Spleen (tissue), 11 donors: ENCODE data around the gene PDCD11. TPM values are rescaled to one million over a fixed set of nuclear protein-coding genes. Genes with fewer than 3 reads are reported as not detected.
A peak's percentile ranks its signal among the peaks of the same experiment; 100 is the strongest.

Source experiments
- DNase-seq: peaks from one replicate; pipeline ENCODE4 v3.0.0-alpha.2; 2020
- H3K27ac ChIP-seq, 8 donors: fragments of 200-600 bp; sonication (generic) in 7 of 8; 1 replicate in 4 of 8; 2 replicates in 4 of 8; pipeline versions ENCODE4 v1.5.0 to v1.8.0; 2016 to 2021; ENCODE audit warnings: inconsistent platforms in 4 of 8, mild to moderate bottlenecking in 4 of 8, moderate library complexity in 1 of 8
- H3K27me3 ChIP-seq, 7 donors: fragments of 200-600 bp; sonication (generic) in 6 of 7; replicated peaks in 1 of 7; 1 replicate in 4 of 7; 2 replicates in 3 of 7; pipeline versions ENCODE4 v1.5.0 to v1.8.0; 2016 to 2021; ENCODE audit warnings: inconsistent platforms in 3 of 7, mild to moderate bottlenecking in 1 of 7
- H3K36me3 ChIP-seq, 6 donors: fragments of 200-600 bp; sonication (generic) in 5 of 6; 1 replicate in 4 of 6; 2 replicates in 2 of 6; pipeline versions ENCODE4 v1.5.0 to v1.8.0; 2016 to 2021; ENCODE audit warnings: inconsistent platforms in 2 of 6
- H3K4me1 ChIP-seq, 6 donors: fragments of 200-600 bp; sonication (generic) in 5 of 6; 1 replicate in 3 of 6; 2 replicates in 3 of 6; pipeline versions ENCODE4 v1.5.0 to v1.8.0; 2016 to 2021; ENCODE audit warnings: inconsistent platforms in 3 of 6
- H3K4me3 ChIP-seq, 8 donors: fragments of 200-600 bp; sonication (generic) in 7 of 8; 1 replicate in 4 of 8; 2 replicates in 4 of 8; pipeline versions ENCODE4 v1.5.0 to v1.8.0; 2016 to 2021; ENCODE audit warnings: inconsistent platforms in 4 of 8, mild to moderate bottlenecking in 4 of 8, moderate library complexity in 2 of 8
- H3K9me3 ChIP-seq, 8 donors: fragments of 200-600 bp; sonication (generic) in 7 of 8; 1 replicate in 4 of 8; 2 replicates in 4 of 8; pipeline versions ENCODE4 v1.5.0 to v1.8.0; 2016 to 2021; ENCODE audit warnings: inconsistent platforms in 4 of 8
- POLR2A ChIP-seq, 3 donors: fragments of 450-650 bp; IDR thresholded peaks; one replicate each; pipeline ENCODE4 v1.5.1; 2017; ENCODE audit warnings: antibody characterized with exemption in 3 of 3, mild to moderate bottlenecking in 1 of 3
- POLR2AphosphoS5 ChIP-seq, 3 donors: sonication (generic); formaldehyde crosslinking; IDR thresholded peaks; one replicate each; pipeline ENCODE4 v1.5.1; 2017; ENCODE audit warnings: antibody characterized with exemption in 3 of 3
- WGBS, 5 donors: extraction: QIAGEN DNeasy Blood & Tissue Kit in 3 of 5; methylation state at CpG; one replicate each; pipeline versions ENCODE4 v1.1.5 to v1.1.7; 2013 to 2018; 5-methylcytosine and 5-hydroxymethylcytosine counted together
- intact Hi-C: fragments of 100-400 bp; cut with DNase I; formaldehyde crosslinking; loops from one replicate; pipeline ENCODE4 v1.15.0; 2023; ENCODE audit warnings: low total_unique reads
- polyA plus RNA-seq, 3 donors: library from polyadenylated mRNA; stranded (reverse); fragments of 200-250 nt; gene quantifications; one replicate each; pipeline ENCODE4 v1.2.1, GENCODE V29; 2013
- total RNA-seq, 7 donors: library from RNA; depleted of rRNA in 3 of 7; stranded (reverse); fragments of >200 nt in 3 of 7; fragmentation: NEBNext Ultra II Directional in 4 of 7; extraction: Animal tissue kit (Norgen Biotek cat#: 25700) in 4 of 7; gene quantifications; one replicate each; pipeline versions ENCODE4 v1.1.0 to v1.2.1, GENCODE V29; 2016 to 2021
- TF ChIP-seq, protein P1 (sequence below), 11 experiments: fragments of 200-600 bp in 7 of 11; fragments of 450-650 bp in 4 of 11; sonication (generic) in 4 of 11; IDR thresholded peaks in 8 of 11; conservative IDR thresholded peaks in 3 of 11; 1 replicate in 7 of 11; 2 replicates in 4 of 11; pipeline versions ENCODE4 v1.4.0 to v1.8.0; 2016 to 2021; ENCODE audit warnings: antibody characterized with exemption in 11 of 11, inconsistent platforms in 4 of 11, mild to moderate bottlenecking in 1 of 11
- donor health status: healthy with polysubstance abuse.
- donor health status: DM: no; HTN: no; CAD: no; lungs with moderate emphysema.
- donor health status: DM: no; HTN: no; CAD: no.
- donor health status: Bipolar disorder and iron deficiency.
- donor health status: healthy.
- donor health status: DM: no; HTN: no; CAD: no.
- donor health status: DM: yes; HTN: yes; CAD: no.

PDCD11 gene
- total and polyA plus RNA-seq, 10 donors: 13.9 to 41.9 (median 22.7) TPM

DNA sequence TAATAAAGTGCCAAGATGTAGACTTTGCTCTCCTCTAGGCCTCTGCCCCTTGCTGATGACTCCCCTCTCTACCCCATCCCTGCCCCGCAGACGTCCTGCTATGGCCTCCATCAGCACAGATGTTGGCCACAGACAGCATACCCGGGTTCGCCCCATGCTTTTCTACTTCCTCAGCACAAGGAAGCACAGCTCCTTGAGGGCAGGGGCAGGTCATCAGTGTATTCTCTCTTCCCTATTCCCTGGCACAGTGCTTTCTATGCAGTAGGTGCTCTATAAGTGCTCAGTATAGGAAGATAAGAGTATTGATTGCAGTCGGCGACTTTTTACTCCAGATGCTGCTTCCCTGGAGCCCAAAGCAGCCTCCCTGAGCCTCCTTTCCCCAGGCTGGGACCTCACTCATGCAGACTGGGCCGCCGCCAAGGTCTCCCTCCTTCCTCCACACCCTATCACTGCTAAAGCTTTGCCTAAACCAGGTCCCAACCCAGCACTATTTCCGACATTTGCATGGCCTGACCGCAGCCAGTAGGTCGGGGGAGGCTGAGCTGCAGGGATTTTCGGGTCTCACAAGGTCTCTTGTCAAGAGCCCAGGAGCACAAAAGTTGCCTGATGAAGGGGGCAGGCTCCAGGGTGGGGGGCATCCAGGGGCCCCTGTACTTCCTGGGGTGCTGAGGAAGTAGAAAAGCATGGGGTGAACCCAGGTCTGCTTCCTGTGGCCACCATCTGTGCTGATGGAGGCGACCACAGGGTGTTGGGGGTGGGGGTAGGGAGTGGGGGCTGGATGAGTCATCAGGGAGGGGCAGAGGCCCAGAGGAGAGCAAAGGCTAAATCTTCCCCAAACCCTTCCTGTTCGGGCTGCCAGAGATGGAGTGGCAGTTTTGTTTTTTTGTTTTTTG lies 74.6 kb downstream of the PDCD11 start:
- Histone ChIP-seq H3K4me1 (peaks cover 16 to 64% (median 46%) of the 10 kb centered on the region in 6 donors), H3K4me3 (peak overlapping the region in 1 of 8 donors; percentile 49), H3K9me3 (no peaks in the 10 kb centered on the region), H3K27ac (peak overlapping the region; percentile 32 to 90 (median 73)), H3K27me3 (no peaks in the 10 kb centered on the region), H3K36me3 (no peaks in the 10 kb centered on the region)
- 16 to 48% (median 30%) methylated on average over 13 to 14 of the region's 14 CpGs for WGBS, 5 donors
- DNase-seq: peak; percentile 90
- intact Hi-C loops: no loop called here
- TF ChIP-seq POLR2AphosphoS5 (IDR thresholded peaks at IDR 0.05) (peak; percentile 12 to 68 (median 53)), POLR2A (IDR thresholded peaks at IDR 0.05) (no peak)
- TF ChIP-seq, protein P1, sequence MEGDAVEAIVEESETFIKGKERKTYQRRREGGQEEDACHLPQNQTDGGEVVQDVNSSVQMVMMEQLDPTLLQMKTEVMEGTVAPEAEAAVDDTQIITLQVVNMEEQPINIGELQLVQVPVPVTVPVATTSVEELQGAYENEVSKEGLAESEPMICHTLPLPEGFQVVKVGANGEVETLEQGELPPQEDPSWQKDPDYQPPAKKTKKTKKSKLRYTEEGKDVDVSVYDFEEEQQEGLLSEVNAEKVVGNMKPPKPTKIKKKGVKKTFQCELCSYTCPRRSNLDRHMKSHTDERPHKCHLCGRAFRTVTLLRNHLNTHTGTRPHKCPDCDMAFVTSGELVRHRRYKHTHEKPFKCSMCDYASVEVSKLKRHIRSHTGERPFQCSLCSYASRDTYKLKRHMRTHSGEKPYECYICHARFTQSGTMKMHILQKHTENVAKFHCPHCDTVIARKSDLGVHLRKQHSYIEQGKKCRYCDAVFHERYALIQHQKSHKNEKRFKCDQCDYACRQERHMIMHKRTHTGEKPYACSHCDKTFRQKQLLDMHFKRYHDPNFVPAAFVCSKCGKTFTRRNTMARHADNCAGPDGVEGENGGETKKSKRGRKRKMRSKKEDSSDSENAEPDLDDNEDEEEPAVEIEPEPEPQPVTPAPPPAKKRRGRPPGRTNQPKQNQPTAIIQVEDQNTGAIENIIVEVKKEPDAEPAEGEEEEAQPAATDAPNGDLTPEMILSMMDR (IDR thresholded peaks at IDR 0.05 in 8 of 11, conservative IDR thresholded peaks at IDR 0.05 in 3 of 11): no peak

DNA sequence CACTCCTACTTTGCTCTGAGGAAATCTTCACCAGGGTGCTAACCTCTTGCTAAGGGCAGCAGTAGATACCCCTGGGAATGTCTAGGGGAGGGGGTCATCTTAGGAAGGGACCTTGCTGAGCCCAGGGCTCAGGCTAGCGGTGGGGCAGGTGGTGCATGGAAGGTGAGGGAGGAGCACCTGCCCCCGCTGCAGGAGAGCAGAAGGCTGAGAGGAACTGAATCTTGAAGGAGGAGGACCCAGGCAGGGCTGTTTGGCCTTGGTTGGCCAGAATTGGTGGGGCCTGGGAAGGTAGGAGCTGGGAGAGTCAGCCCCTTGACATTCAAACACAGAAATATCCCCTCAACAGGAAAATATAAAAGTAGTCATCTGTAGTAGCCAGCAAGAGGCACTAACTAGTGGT lies 75.6 kb downstream of the PDCD11 start:
- no peaks in the 10 kb centered on the region for H3K9me3 ChIP-seq
- no peaks in the 10 kb centered on the region for H3K27me3 ChIP-seq
- no peaks in the 10 kb centered on the region for H3K36me3 ChIP-seq
- peak overlapping the region in 1 of 8 donors; percentile 49 for H3K4me3 ChIP-seq
- WGBS, 5 donors: 60 to 73% (median 62%) methylated on average over 2 of the region's 2 CpGs
- no peak for TF ChIP-seq POLR2A (IDR thresholded peaks at IDR 0.05)
- peak in 1 of 3 donors; percentile 48 for TF ChIP-seq POLR2AphosphoS5 (IDR thresholded peaks at IDR 0.05)
- H3K27ac ChIP-seq: peak overlapping the region; percentile 32 to 90 (median 73)
- peaks cover 16 to 64% (median 38%) of the 10 kb centered on the region in 6 donors for H3K4me1 ChIP-seq
- intact Hi-C loops: no loop called here
- DNase-seq: no peak

DNA sequence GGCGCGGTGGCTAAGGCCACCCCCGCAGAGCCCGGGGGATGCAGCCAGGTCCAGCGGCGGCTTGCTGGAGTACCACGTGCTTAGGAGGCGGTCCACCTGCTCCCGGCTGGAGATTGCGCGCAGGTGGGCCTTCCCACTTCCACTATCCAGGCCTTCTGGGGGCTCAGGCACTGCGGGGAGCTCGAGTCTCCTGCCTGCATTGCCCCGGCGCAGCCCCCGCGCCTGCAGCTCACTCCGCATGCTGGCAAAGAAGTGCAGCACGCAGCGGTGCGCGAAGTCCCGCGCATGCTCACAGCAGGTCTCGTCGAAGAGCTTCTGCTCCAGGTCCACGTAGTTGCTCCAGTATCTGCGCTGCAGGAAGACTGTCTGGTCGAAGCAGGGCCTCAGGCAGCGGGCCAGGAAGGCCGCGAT lies 76.8 kb downstream of the PDCD11 start:
- Histone ChIP-seq H3K36me3 (no peaks in the 10 kb centered on the region), H3K4me1 (peaks cover 16 to 56% (median 31%) of the 10 kb centered on the region in 6 donors), H3K4me3 (no peak overlapping the region), H3K9me3 (no peaks in the 10 kb centered on the region), H3K27me3 (no peaks in the 10 kb centered on the region), H3K27ac (peak overlapping the region in 2 of 8 donors; percentile 74 to 90)
- whole genome bisulfite sequencing, 5 donors: 87 to 90% (median 88%) methylated on average over 19 to 32 of the region's 32 CpGs
- DNase-seq: no peak
- TF ChIP-seq, protein P1 (IDR thresholded peaks at IDR 0.05 in 8 of 11, conservative IDR thresholded peaks at IDR 0.05 in 3 of 11): no peak
- TF ChIP-seq POLR2AphosphoS5 (IDR thresholded peaks at IDR 0.05) (no peak), POLR2A (IDR thresholded peaks at IDR 0.05) (no peak)
- intact Hi-C loops: no loop called here

DNA sequence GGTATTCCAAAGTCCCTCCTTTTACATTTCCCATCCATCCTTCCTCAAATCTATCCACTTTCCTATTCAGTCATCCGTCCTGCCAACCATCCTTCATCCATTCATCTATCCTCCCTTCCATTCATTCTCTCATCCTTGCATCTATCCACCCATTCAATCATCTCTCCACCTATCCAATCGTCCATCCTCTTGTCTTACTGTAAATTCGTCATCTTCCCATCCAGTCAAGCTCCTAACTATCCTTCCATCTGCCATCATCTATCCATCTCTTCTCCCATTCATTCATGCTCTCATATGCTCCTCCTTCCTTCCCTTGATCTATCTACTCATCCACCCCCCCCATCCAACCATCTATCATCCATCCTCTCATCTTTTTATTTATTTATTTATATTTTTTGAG lies 77.7 kb downstream of the PDCD11 start:
- Histone ChIP-seq H3K27ac (no peak overlapping the region), H3K27me3 (no peaks in the 10 kb centered on the region), H3K9me3 (no peaks in the 10 kb centered on the region), H3K36me3 (no peaks in the 10 kb centered on the region), H3K4me3 (no peak overlapping the region), H3K4me1 (peaks cover 16 to 50% (median 30%) of the 10 kb centered on the region in 6 donors)
- WGBS, 5 donors: 88 to 97% (median 92%) methylated on average over 3 of the region's 3 CpGs
- intact Hi-C loops: no loop called here
- no peak for TF ChIP-seq POLR2AphosphoS5 (IDR thresholded peaks at IDR 0.05)
- no peak for DNase-seq

DNA sequence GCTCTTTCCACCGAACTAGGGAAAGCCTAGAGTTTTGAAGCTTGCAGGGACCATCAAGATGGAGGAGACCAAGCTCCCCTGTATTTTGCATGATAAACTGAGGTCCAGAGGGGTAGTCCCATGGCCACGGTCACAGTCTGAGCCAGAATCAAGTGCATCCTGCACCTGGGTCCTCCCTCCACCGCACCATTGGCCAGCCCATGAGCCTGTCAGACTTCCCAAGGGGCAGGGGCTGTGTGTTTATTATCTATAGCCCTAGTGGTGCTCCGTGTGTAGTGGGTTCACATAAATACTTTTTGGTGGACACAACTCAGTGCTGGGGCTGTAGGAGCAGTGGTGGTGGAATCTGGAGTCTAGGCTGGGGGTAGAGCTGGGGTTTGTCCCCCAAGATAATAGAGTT lies 79.0 kb downstream of the PDCD11 start:
- intact Hi-C loops: no loop called here
- H3K27me3 ChIP-seq: no peaks in the 10 kb centered on the region
- 81 to 94% (median 87%) methylated on average over 2 to 4 of the region's 4 CpGs for WGBS, 5 donors
- DNase-seq: no peak
- H3K9me3 ChIP-seq: no peaks in the 10 kb centered on the region
- peaks cover 16 to 42% (median 31%) of the 10 kb centered on the region in 6 donors for H3K4me1 ChIP-seq
- no peak overlapping the region for H3K4me3 ChIP-seq
- H3K36me3 ChIP-seq: no peaks in the 10 kb centered on the region
- TF ChIP-seq POLR2AphosphoS5 (IDR thresholded peaks at IDR 0.05) (no peak), POLR2A (IDR thresholded peaks at IDR 0.05) (no peak)
- TF ChIP-seq, protein P1 (IDR thresholded peaks at IDR 0.05 in 8 of 11, conservative IDR thresholded peaks at IDR 0.05 in 3 of 11): no peak
- H3K27ac ChIP-seq: no peak overlapping the region
